GM12878 (cell line): ENCODE results near the gene SCN7A. TPM values are rescaled to one million over a fixed set of nuclear protein-coding genes. Genes with fewer than 3 reads are reported as not detected.

Experiments used
- ATAC-seq: fragments of 200-7000 bp; cut with Tn5 transposase; 3 replicates; pipeline ENCODE4 v1.9.1; 2020; ENCODE audit warnings: mild to moderate bottlenecking, moderate library complexity
- BruUV-seq: library from RNA; stranded (reverse); fragments of 400-500 nt; replicated peaks from 2 replicates; lab custom pipeline; 2021; lab: Mats Ljungman, UMichigan
- CTCF ChIA-PET: fragments of 300-600 bp; sonication (Branson Sonifier 250); formaldehyde crosslinking; extraction: SDS; loops from one replicate; lab custom pipeline; 2021; ENCODE audit warnings: inconsistent platforms; lab: Yijun Ruan, JAX
- POLR2A ChIA-PET: fragments of 350-600 bp; formaldehyde crosslinking; extraction: SDS; loops from one replicate; lab custom pipeline; 2021; ENCODE audit warnings: inconsistent platforms; lab: Charles Lee
- RAD21 ChIA-PET: fragments of 300-600 bp; sonication (Branson Sonifier 250); formaldehyde crosslinking; loops from one replicate; lab custom pipeline; 2023; ENCODE audit warnings: antibody characterized with exemption; ENCODE audit not compliant: unreplicated experiment; lab: Charles Lee
- SMC1A ChIA-PET: fragments of 300-600 bp; sonication (Branson Sonifier 250); formaldehyde crosslinking; loops from one replicate; lab custom pipeline; 2023; ENCODE audit not compliant: unreplicated experiment, uncharacterized antibody; lab: Charles Lee
- DNase-seq: peaks from one replicate; pipeline ENCODE4 v3.0.0-alpha.2; 2011; ENCODE audit warnings: low read depth, low spot score
- FAIRE-seq: peaks from 3 replicates; lab custom pipeline; 2011; peaks lifted over from hg19 to GRCh38; lab: Jason Lieb, UNC
- H2AFZ ChIP-seq: 2 replicates; pipeline ENCODE4 v1.6.0; 2011; ENCODE audit warnings: low read depth, low read length, control low read depth; ENCODE audit not compliant: control insufficient read depth
- H3K27ac ChIP-seq: 2 replicates; pipeline ENCODE4 v1.5.1; 2011; ENCODE audit warnings: control low read depth; ENCODE audit not compliant: control insufficient read depth, insufficient read depth
- H3K27me3 ChIP-seq, 2 experiments: replicated peaks in 1 of 2; 2 replicates each; pipeline versions ENCODE4 v1.6.0 to v1.6.1; 2011; ENCODE audit warnings: low read length in 1 of 2; ENCODE audit not compliant: control insufficient read depth in 2 of 2, insufficient read depth in 2 of 2
- H3K36me3 ChIP-seq, 2 experiments: 2 replicates each; pipeline ENCODE4 v1.5.1; 2011; ENCODE audit warnings: low read length in 1 of 2; ENCODE audit not compliant: control insufficient read depth in 2 of 2, insufficient read depth in 2 of 2
- H3K4me1 ChIP-seq: 2 replicates; pipeline ENCODE4 v1.6.1; 2011; ENCODE audit warnings: mild to moderate bottlenecking, low read length, moderate library complexity, mixed read lengths; ENCODE audit not compliant: control insufficient read depth, insufficient read depth
- H3K4me2 ChIP-seq: 2 replicates; pipeline ENCODE4 v1.6.0; 2011; ENCODE audit warnings: control low read depth; ENCODE audit not compliant: control insufficient read depth, insufficient read depth
- H3K4me3 ChIP-seq: fragments of 200-600 bp; sonication (generic); 2 replicates; pipeline ENCODE4 v1.5.1; 2016
- H3K79me2 ChIP-seq: 2 replicates; pipeline ENCODE4 v1.6.0; 2011; ENCODE audit warnings: low read length; ENCODE audit not compliant: control insufficient read depth, insufficient read depth
- H3K9ac ChIP-seq: 2 replicates; pipeline ENCODE4 v1.8.0; 2011; ENCODE audit warnings: low read length, control low read depth, mixed read lengths; ENCODE audit not compliant: control insufficient read depth, insufficient read depth
- H3K9me3 ChIP-seq: replicated peaks from 3 replicates; pipeline ENCODE4 v1.5.1; 2011; ENCODE audit warnings: mild to moderate bottlenecking, low read length; ENCODE audit not compliant: control insufficient read depth, insufficient read depth
- H4K20me1 ChIP-seq: 2 replicates; pipeline ENCODE4 v1.6.0; 2011; ENCODE audit not compliant: control insufficient read depth, insufficient read depth
- CHD1 ChIP-seq: IDR thresholded peaks from 2 replicates; pipeline ENCODE4 v1.6.1; 2012; ENCODE audit warnings: low read depth, low read length, improper control_type of control experiment
- CHD2 ChIP-seq: IDR thresholded peaks from 2 replicates; pipeline ENCODE4 v1.6.1; 2011; ENCODE audit warnings: low read depth, low read length, improper control_type of control experiment, borderline replicate concordance
- ELK1 ChIP-seq: IDR thresholded peaks from 2 replicates; pipeline ENCODE4 v1.6.1; 2012; ENCODE audit warnings: low read depth, low read length, improper control_type of control experiment
- HDGF ChIP-seq: fragments of 450-650 bp; IDR thresholded peaks from 2 replicates; pipeline ENCODE4 v1.6.1; 2016; ENCODE audit warnings: antibody characterized with exemption
- IKZF1 ChIP-seq: fragments of 450-650 bp; conservative IDR thresholded peaks from 2 replicates; pipeline ENCODE4 v1.6.1; 2017; ENCODE audit warnings: antibody characterized with exemption, mild to moderate bottlenecking
- KLF5 ChIP-seq: fragments of 450-650 bp; IDR thresholded peaks from 2 replicates; pipeline ENCODE4 v1.6.1; 2014; ENCODE audit warnings: mild to moderate bottlenecking; ENCODE audit not compliant: partially characterized antibody
- MXI1 ChIP-seq: fragments of 150-350 bp; IDR thresholded peaks from 2 replicates; pipeline ENCODE4 v1.6.1; 2011; ENCODE audit warnings: low read depth, mild to moderate bottlenecking, inconsistent platforms, low read length, improper control_type of control experiment
- NFIC ChIP-seq: IDR thresholded peaks from 2 replicates; pipeline ENCODE4 v1.6.1; 2012; ENCODE audit warnings: low read depth, mild to moderate bottlenecking, inconsistent platforms, low read length, moderate library complexity
- NR2F1 ChIP-seq: fragments of 450-650 bp; conservative IDR thresholded peaks from 2 replicates; pipeline ENCODE4 v1.6.1; 2017; ENCODE audit warnings: mild to moderate bottlenecking
- POLR2AphosphoS2 ChIP-seq: IDR thresholded peaks from 2 replicates; pipeline ENCODE4 v1.6.1; 2011; ENCODE audit warnings: low read depth, mild to moderate bottlenecking, low read length, improper control_type of control experiment, moderate library complexity
- RAD21 ChIP-seq: IDR thresholded peaks from 2 replicates; pipeline ENCODE4 v1.6.1; 2011; ENCODE audit warnings: mild to moderate bottlenecking, low read depth, low read length, moderate library complexity; ENCODE audit not compliant: insufficient read depth
- RELA ChIP-seq: fragments of 450-650 bp; IDR thresholded peaks from 2 replicates; pipeline ENCODE4 v1.8.0; 2014; ENCODE audit warnings: borderline replicate concordance; ENCODE audit not compliant: partially characterized antibody
- TBL1XR1 ChIP-seq: IDR thresholded peaks from 2 replicates; pipeline ENCODE4 v1.6.1; 2012; ENCODE audit warnings: low read depth, low read length, improper control_type of control experiment
- TCF12 ChIP-seq: IDR thresholded peaks from 2 replicates; pipeline ENCODE4 v1.6.1; 2011; ENCODE audit warnings: low read depth, mild to moderate bottlenecking, low read length
- YBX1 ChIP-seq: fragments of 450-650 bp; IDR thresholded peaks from 2 replicates; pipeline ENCODE4 v1.6.1; 2016; ENCODE audit warnings: antibody characterized with exemption
- WGBS: methylation state at CpG from one replicate; pipeline ENCODE4 v1.1.6; 2016; ENCODE audit warnings: low lambda C conversion rate; ENCODE audit not compliant: insufficient replicate concordance, insufficient coverage; ENCODE audit errors: missing lambda C conversion rate; 5-methylcytosine and 5-hydroxymethylcytosine counted together
- in situ Hi-C: fragments of 300-500 bp; cut with MboI; formaldehyde crosslinking; loops from 9 replicates; pipeline ENCODE4 v1.14.3; 2018; ENCODE audit warnings: mixed read lengths
- intact Hi-C: fragments of 100-400 bp; cut with micrococcal nuclease; formaldehyde crosslinking; loops from one replicate; pipeline ENCODE4 v1.14.2; 2022; ENCODE audit not compliant: unreplicated experiment
- polyA plus RNA-seq, 11 experiments: library from polyadenylated mRNA; depleted of rRNA in 4 of 11; unstranded in 6 of 11; stranded (reverse) in 5 of 11; fragments of >200 nt; fragmentation: Nextera tagmentation in 4 of 11; fragmentation: Illumina TruSeq in 1 of 11; extraction: Ambion mirVana in 4 of 11; extraction: Trizol in 1 of 11; gene quantifications; 1 replicate in 1 of 11; 2 replicates in 10 of 11; pipeline versions ENCODE4 v1.2.1 to v1.2.3, GENCODE V29; 2011 to 2016; ENCODE audit warnings: inconsistent platforms in 2 of 11, missing spikeins in 2 of 11, low read depth in 1 of 11
- total RNA-seq, 4 experiments: library from RNA; depleted of rRNA in 3 of 4; stranded (reverse); fragments of >200 nt in 3 of 4; fragmentation: Illumina TruSeq in 1 of 4; extraction: Trizol in 1 of 4; gene quantifications; 2 replicates each; pipeline versions ENCODE4 v1.2.1 to v1.2.3, GENCODE V29; 2013 to 2021
- TF ChIP-seq, protein P1 (sequence below): IDR thresholded peaks from 2 replicates; pipeline ENCODE4 v1.6.1; 2011; ENCODE audit warnings: mild to moderate bottlenecking, low read depth, low read length, moderate library complexity; ENCODE audit not compliant: insufficient replicate concordance

SCN7A gene
- total and polyA plus RNA-seq, 10 of the 15 experiments (the other 5 are each of a cell fraction or from before 2014, with no cell fraction given), result 0.05 TPM; not detected in 9

DNA sequence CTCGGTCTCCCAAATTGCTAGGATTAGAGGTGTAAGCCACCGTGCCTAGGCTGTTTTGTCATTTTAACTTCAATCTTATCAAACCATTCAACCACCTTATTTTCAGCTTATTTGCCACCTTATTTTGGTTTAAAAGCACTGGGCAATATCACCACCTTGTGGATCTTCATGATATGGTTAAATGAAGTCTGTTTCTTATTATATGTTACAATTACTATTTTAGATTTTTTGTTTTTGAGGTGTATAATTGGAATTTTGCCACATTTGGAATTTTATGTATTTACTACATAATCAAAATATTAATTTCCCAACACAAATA, 74.5 kb downstream of the SCN7A start:
- Histone ChIP-seq H4K20me1 (no peaks in the 10 kb centered on the region), H3K27me3 (no peaks in the 10 kb centered on the region), H2AFZ (no peak overlapping the region), H3K36me3 (no peaks in the 10 kb centered on the region), H3K27ac (no peak overlapping the region), H3K9ac (no peak overlapping the region), H3K79me2 (no peaks in the 10 kb centered on the region), H3K9me3 (no peaks in the 10 kb centered on the region), H3K4me2 (no peak overlapping the region), H3K4me1 (no peaks in the 10 kb centered on the region), H3K4me3 (no peak overlapping the region)
- POLR2A ChIA-PET, result no interaction called here
- in situ Hi-C loops (no loop called here), intact Hi-C loops (no loop called here)
- RAD21 ChIA-PET, result no interaction called here
- no TSS peak for BruUV-seq
- FAIRE-seq (no peak), DNase-seq (no peak), ATAC-seq (no peak)
- CTCF ChIA-PET, result interaction anchor here (0.6 to 0.9 kb wide), 4 partner anchors 10 to 120 kb away, joined by 3 to 4 read pairs (median 3); no protein-coding TSS in a partner anchor
- SMC1A ChIA-PET, result no interaction called here
- TF ChIP-seq RAD21, result 0 out of 2 replicates have a peak, but pooled peaks have one; percentile 8
- no peak for TF ChIP-seq POLR2AphosphoS2
- no peak for TF ChIP-seq IKZF1
- 3% methylated on average over 2 of the region's 2 CpGs for WGBS

GRCh38 chr2:166418853-166419615, 75.0 kb downstream of the SCN7A start:
- Histone ChIP-seq H3K27me3 (no peaks in the 10 kb centered on the region), H3K9ac (no peak overlapping the region), H2AFZ (no peak overlapping the region), H3K4me1 (no peaks in the 10 kb centered on the region), H4K20me1 (no peaks in the 10 kb centered on the region), H3K27ac (no peak overlapping the region), H3K36me3 (no peaks in the 10 kb centered on the region), H3K4me2 (no peak overlapping the region), H3K79me2 (no peaks in the 10 kb centered on the region), H3K9me3 (no peaks in the 10 kb centered on the region), H3K4me3 (no peak overlapping the region)
- ATAC-seq, result no peak
- in situ Hi-C loops, result no loop called here
- intact Hi-C loops, result no loop called here
- WGBS, result 40% methylated on average over 5 of the region's 5 CpGs
- RAD21 ChIA-PET, result no interaction called here
- FAIRE-seq, result no peak
- CTCF ChIA-PET, result interaction anchor here (0.6 to 0.9 kb wide), 4 partner anchors 9 to 121 kb away, joined by 3 to 4 read pairs (median 3); no protein-coding TSS in a partner anchor
- POLR2A ChIA-PET, result no interaction called here
- DNase-seq, result no peak
- SMC1A ChIA-PET, result no interaction called here
- no TSS peak for BruUV-seq
- TF ChIP-seq CHD2 (no peak), HDGF (no peak), RELA (no peak), RAD21 (no peak), KLF5 (no peak), TBL1XR1 (no peak), CHD1 (no peak), NFIC (no peak), NR2F1 (no peak), YBX1 (no peak), TCF12 (no peak), MXI1 (no peak), ELK1 (no peak)
- TF ChIP-seq, protein P1, sequence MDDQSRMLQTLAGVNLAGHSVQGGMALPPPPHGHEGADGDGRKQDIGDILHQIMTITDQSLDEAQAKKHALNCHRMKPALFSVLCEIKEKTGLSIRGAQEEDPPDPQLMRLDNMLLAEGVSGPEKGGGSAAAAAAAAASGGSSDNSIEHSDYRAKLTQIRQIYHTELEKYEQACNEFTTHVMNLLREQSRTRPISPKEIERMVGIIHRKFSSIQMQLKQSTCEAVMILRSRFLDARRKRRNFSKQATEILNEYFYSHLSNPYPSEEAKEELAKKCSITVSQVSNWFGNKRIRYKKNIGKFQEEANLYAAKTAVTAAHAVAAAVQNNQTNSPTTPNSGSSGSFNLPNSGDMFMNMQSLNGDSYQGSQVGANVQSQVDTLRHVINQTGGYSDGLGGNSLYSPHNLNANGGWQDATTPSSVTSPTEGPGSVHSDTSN, result no peak
